COR-L47 (cell line): Measurements from ENCODE around the gene NSUN3.
A peak's percentile ranks its signal among the peaks of the same experiment; 100 is the strongest.
"Not testable (repeated sequence)": the region's sequence is repeated elsewhere in the genome, so short reads cannot be mapped to it uniquely, and the experiment has no call there.

Experiments used
- DNase-seq: peaks from one replicate; lab custom pipeline; 2025; lab: John Stamatoyannopoulos, UW

Gene NSUN3

DNA sequence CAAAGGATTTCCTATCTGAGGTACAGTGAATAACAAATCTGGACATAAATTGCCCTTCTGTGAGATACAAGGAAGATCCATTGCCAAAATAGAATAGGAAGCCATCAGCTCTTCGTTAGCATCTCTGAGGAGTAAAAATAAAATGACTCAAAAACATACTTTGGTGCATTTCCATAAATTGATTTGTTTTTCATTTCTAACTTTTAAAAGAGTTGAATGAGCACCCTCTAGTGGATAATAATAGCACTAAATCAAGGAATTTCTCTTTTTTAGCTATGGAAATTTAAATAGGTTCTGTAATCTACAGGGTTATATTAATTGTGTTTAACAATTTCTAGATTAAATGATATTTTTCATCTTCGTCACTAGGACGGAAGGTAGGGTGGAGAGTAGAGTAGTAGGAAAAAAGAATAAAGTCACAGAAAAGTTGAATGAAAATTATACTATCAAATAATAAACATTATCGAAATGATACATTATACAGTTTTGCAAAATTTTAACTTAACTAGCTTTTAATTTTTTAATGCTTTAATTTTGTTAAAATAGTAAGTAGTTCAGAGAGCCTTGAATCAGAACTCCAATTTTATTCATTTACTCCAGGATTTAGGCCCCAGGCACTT, 6.4 kb downstream of the NSUN3 start:
- DNase-seq: peak; percentile 28

DNA sequence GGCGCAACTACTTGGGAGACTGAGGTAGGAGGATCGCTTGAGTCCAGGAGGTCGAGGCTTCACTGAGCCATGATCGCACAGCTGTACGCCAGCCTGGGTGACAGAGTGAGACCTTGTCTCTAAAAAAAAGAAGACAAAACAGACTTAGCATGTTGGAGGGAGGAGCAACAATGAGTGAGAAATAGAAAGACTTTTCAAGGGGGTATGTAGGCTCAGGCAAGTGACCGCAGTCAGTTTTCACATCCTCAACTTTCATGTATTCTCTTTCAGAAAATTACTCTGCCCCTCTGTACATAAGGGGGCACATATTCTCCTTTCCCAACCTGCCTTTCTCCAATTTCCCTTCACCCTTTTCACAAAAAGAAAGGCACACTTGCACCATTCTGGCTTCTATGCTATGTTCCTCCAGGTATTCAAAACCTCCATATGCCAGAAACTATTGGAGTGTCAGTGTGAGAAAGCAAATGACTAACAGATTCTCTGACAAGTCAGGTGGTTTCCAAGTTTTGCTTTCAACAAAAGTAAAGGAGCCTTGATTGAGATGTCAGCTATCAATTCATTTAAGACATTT, 7.6 kb downstream of the NSUN3 start:
- no peak for DNase-seq

DNA sequence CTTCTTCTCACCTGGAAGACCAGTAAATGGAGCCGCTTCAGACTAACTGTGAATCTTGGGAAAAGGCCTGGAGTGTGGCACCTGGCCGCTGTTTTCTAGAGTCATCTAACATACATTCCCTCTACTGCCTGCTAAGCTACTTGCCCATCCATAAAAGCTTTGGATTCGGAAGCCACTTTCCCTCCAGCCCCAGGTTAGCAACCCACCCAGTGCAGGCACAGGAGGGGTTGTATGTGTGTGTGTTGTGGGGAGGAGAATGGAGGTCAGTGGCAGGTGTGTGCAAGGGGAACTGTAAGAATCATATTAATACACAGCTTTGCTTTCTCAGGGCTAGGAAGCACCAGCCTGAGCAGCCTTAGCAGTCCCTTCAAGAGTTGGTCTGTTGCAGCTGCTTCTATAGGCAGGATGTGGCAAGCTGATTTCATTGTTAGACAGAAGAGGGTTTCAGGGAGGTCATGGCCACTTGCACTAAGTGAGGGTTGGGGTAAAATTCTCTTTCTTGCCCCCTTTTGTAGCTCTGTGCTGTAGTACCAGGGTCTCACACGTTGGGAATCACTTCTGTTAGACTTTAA, 8.9 kb downstream of the NSUN3 start:
- no peak for DNase-seq

DNA sequence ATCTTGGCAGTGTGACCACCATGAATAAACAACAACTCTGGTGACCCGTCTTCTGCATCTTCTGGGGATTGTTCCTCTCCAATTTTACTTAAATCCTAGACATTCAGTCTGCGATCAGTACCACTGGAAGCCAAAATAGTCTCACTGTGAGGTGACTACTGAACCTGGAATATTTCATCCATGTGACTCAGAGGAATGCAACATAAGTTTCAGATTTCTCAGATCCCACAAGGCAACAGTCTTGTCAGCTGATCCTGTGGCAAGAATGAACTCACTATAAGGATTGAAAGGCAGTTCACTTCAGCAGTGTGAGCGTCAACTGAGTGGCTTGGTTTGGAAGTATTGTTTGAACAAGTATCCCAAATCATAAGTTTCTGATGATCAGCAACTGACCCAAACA, 13.2 kb downstream of the NSUN3 start:
- DNase-seq: no peak

DNA sequence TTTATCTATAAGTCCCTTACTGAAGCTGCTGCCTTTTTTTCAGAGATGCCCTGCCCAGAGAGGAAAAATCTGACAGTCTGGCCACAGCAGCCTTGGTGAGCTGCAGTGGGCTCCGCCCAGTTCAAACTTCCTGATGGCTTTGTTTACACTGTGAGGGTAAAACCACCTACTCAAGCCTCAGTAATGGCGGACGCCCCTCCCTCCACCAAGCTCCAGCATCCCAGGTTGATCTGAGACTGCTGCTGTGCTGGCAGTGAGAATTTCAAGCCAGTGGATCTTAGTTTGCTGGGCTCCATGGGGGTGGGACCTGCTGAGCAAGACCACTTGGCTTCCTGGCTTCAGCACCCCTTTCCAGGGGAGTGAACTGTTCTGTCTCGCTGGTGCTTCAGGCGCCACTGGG, 17.7 kb downstream of the NSUN3 start:
- not testable (repeated sequence) for DNase-seq

DNA sequence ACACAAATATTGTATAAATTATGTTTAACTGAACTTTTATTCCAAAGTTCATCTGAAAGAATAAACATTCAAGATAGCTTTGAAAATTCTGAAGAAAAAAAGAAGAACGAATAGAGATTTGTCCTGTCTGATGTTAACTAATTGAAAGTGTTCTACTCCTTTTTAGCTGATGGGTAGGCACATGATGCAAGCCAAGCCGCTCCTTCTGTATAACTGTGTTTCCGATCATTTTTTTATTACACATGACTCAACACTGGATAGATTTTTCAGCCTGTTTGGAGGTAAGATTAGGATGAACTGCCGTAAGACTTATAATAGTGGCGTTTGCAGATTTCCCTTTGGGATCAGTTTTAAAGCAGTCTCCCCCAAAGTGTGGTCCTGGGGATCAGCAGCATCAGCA, 19.0 kb downstream of the NSUN3 start:
- DNase-seq: no peak

DNA sequence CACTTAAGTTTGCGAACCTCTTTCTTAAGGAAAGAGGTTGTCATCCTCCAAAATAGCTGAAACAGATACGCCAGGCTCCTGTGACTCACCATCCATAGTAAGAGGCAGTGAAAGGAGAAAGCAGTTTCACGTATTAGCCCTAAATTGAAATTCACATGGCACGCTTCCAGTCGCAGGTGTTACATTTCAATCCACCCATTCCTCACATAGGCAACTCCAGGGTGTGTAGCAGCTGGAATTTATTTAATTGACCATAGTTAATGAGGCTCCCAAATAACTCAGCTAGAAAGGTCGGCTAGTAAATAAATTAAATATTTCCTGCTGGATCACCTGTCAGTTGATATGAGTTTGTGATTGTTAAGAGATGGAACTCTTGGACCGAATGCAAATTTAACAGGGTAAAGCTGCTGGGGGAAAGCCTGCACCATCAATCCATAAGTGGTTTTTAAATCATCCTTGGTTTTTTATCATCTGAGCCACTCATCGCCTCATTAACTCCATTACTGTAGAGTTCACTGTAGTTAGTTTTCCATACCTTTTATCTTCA, 19.6 kb downstream of the NSUN3 start:
- DNase-seq: peak; percentile 86

DNA sequence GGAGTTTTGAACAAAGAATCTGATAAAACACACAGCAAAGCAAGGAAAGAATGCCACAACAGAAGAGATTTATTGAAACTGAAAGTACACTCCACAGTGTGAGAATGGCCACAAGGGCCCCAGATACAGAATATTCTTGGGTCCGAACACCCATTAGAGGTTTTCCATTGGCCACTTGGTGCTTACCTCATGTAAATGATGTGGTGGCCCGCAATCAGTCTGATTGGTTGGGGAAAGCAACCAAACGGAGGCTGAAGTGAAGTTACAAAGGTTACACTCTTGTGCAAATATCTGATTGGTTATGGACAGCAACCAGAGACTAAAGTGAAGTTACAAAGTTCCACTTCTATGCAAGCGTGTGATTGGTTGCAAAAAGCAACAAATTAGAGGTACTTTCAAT, 20.4 kb downstream of the NSUN3 start:
- no peak for DNase-seq

DNA sequence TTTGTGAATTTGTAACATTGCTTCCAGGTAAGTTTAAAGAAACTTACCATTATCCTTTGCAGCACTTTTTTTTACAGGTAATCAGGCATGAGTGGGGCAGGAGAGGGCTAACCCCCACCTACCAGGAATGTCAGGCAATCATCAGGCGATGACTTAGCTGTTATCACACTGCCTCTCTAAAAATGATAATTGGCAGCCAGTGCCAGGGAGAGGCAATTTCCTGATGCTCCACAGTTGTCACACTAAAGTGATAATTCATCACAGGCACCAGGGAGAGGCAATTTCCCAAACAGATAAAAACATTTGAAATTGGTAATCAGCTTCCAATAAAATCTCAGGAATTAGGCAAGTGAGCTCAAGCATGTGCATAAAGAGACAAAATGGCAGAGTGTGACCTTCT, 26.3 kb downstream of the NSUN3 start:
- no peak for DNase-seq

DNA sequence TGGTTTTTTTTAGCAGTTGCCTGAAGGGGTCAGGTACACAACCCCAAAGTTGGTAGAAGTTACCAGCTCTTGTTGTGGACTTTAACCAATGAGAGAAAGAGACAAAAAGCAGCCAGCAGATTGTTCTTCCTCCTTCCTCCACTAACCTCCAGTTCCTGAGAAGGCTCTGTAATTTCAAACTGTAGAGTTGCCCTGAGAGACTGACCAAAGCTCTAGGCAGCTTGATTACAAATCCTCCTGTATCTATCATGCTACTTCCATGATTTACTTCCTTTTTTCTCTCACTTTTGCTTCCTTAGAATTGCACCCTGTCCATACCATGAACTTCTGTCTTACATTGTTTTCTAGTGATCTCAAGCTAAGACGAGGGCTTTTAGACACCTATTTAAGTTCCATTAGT, 29.2 kb downstream of the NSUN3 start:
- no peak for DNase-seq

DNA sequence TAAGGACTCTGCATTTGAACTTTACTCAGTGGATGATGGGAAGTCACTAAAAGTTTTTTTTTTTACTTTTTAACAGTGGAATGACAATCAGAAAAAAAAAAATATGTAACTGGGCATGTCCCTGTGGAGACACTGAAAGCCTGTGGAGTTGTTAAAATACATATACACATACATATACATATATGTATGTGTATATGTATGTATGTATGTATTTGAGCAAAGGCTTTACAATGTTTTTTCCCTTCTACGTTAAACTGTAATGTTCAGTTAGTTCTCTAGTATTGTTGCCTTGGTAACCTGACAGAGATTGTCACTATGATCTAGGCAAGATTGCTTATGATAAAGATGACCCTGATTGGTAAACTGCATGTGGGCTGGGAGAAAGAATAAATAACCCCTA, 30.3 kb downstream of the NSUN3 start:
- DNase-seq: no peak

DNA sequence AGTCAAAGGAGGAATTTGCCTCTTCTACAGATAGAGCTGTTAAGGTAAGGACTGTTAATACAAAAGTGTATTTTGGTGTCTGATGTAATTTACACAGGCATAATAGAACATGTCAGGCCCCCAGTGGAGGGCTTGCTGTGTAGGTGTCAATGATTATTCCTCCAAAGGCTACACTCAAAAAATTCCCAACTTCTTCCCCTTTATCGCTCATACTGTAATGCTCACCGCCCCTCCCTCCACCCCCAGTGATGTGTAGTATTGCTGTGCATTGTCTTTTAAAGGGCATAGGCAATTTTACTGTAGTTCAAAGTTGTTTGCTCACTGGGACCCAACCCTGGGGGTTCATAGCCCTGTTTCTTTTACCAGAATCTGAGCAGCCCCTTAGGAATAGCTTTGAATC, 32.2 kb downstream of the NSUN3 start:
- DNase-seq: no peak

DNA sequence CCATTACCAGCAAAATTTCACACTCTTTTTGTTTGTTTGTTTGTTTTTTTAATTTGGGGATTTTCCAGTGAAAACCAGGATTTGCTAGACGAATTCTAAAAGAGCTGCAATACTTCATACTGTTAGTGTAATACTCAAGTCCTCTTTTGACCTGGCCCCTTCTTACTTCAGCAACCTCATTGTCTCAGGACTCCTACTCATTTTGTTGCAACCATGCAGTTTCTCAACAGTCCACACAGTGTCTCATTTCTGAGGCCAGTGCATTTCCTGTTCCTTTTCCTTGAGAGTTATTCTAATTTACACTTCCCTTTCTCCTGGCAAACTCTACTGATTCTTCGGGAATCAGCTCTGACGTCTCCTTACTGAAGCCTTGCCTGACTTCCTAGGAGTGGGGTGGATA, 35.6 kb downstream of the NSUN3 start:
- DNase-seq: no peak

DNA sequence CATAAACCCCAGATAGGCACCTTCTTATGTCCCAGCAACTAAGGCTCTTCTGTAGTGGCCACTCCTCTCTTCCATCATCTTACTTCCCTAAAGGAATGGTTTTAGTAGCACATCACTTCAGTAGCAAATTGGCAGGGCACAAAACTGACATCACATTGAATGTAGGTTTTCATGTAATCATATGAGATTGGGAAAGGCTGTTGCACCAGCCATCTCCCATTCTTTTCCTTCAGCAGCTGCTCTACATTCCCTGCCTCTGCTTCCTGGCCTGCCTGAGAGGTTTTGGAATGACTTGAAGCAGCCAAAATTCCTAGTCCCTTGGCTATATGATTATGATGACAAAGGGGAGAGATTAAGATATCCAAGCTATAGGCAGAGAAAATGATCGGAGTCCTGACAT, 36.5 kb downstream of the NSUN3 start:
- no peak for DNase-seq

DNA sequence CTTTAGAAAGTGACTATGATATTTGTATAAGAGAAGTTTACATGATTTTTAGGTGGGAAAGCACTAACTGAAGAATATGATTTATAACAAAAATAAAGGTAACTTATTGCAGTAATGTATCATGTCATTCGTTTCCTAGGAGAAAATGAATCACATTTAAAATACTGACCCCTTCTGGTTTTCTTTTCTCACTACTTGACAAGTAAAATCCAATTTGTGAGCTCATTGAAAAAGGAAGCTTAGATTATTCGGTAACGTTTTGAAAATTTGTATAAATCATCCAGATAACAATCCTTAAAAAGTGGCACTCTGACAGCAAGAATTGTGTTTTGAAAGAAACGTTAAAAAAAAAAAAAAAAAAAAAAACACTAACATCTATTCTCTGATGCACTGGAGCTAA, 39.0 kb downstream of the NSUN3 start:
- DNase-seq: no peak

DNA sequence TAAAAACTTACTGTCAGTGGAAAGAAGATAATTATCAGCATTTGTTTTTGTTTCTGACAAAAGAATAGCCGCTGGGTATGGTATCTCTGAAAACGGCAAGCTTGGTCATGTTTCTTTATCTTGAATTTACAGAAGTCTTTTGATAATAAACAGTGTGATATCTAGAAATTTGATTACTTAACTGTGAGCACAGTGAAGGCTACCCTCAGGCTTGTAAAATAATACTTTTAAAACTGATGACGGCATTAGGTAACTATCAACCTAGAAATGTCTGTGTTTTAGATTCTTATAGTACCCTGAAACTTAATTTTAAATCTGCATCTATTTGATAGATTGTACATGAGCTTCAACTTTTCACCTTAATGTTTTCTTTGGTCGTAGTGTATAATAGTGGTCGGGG, 43.4 kb downstream of the NSUN3 start:
- DNase-seq: no peak

DNA sequence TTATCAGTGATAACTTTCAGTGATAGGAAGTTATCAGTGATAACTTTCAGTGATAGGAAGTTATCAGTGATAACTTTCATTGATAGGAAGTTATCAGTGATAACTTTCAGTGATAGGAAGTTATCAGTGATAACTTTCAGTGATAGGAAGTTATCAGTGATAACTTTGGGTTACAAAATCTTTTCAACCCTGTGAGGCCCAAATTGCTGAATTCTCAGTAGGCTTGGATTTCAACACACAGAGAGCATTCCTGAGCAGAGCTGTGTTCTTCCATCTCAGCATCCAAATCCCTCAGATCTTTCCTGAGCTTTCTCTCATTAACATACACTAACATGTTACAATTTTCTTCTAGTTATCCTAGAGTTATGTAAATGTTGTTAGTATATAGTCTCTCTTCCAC, 47.4 kb downstream of the NSUN3 start:
- not testable (repeated sequence) for DNase-seq

DNA sequence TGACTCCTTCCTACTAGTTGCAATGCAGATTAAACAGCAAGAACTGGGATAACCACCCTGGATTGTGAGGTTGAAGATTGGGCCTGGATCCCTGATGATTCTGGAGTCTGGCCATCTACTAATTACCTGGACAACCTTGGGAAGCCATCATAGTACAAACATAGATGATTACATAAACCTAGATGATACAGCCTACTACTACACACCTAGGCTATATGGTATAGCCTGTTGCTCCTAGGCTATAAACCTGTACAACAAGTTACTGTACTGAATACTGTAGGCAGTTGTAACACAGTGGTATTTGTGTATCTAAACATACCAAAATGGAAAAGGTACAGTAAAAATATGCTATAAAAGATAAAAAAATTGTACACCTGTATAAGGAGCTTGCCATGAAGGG, 48.0 kb downstream of the NSUN3 start:
- DNase-seq: no peak

DNA sequence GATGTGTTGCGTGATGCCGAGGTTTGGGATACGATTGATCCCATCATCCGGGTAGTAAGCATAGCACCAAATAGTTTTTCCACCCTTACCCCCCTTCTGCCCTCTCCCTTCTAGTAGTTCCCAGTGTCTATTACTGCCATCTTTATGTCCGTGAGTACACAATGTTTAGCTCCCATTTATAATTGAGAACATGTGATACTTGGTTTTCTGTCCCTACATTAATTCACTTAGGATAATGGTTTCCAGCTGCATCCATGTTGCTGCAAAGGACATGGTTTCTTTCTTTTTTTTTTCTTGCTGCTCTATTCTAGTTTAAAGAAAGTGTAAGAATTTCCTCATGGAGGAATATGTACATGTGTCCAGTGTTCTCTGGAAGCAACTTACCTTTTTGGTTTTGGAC, 51.8 kb downstream of the NSUN3 start:
- no peak for DNase-seq

DNA sequence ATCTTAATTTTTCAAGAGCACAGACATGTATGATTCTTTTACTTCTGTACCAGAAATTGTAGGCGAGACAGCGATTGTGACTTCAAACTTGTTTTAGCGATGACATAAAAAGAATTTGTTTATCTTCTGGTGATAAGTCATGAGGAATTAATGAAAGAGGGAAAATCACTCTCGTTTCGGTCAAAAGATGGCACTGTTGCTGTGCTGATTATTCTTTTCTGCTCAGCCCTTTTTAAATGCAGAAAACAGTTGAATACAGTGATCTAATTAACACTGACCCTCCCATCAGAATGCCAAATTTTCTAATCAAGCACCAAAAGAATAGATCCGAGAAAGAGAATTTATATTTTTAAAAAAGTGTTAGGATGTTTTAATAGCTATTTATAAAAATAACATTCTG, 52.6 kb downstream of the NSUN3 start:
- DNase-seq: peak; percentile 27

DNA sequence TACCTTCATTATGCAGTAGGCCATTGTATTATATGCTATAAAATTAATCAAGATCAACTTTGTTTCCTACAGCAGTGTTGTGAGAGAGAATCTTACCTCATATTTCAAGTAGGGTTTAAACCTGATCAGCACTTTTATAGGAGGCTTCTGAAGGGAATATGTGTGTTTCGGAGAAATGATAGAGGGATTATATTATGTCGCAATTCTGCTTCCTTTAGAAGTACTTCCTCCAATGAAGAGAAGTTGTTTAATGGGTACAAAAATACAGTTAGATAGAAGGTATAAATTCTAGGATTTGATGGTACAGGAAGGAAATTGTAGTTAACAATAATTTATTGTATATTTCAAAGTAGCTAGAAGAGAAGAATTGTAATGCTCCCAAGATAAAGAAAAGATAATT, 54.9 kb downstream of the NSUN3 start:
- no peak for DNase-seq

DNA sequence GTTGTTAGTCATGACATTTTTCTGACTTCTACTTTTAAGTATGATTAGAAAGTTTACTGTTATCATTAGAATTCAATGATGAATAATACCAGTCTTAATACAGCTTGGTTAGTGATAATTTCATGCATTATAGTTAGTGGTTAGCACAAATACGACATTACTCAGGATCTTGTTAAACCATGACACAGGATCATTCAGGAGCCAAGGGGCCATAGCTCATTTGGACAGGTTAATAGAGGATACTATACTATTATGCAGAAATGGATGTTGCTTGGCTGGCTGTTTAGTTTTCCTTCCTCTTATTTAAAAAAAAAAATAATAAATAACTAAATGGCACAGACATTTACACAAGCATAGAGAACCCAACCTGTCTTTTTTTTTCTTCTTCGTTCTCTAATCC, 55.5 kb downstream of the NSUN3 start:
- DNase-seq: no peak

DNA sequence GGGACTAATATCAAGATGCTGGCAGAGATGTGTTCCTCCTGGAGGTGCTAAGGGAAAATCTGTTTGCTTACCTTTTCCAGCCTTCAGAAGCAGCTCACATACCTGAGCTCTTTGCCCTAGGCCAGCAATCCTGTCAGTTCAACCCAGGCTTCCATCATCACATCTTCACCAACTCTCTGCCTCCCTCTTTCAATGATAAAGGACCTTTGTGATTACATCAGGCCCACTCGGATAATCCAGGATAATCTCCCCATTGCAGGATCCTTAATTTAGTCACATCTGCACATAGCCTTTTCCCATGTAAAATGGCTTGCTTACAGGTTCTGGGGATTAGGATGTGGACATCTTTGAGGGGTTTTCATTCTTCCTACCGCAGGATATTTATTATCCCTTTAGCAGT, 58.3 kb downstream of the NSUN3 start:
- DNase-seq: no peak

DNA sequence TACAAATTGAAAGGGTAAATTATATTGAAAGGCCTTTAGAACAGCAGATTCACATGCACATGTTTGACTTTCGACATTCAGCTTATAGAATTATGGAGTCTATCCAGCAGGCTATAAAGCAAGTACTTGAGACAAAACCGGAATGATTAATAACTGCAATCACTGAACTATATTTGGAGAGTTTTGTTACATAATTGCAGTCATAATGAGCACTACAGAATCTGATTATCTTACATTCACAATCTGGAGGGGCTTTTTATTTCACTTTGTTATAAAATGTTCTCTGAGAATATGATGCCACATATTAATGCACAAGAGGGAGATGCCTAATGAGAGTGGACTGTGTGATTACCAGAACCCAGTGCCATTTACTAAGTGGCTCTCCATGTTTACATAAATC, 64.3 kb downstream of the NSUN3 start:
- no peak for DNase-seq
